GM08714 (cell line): ENCODE measurements around the gene PTGDR2.

ENCODE experiments used
- H3K4me3 ChIP-seq: fragments of 200-500 bp; sonication (Bioruptor generic); 2 replicates; pipeline ENCODE4 v1.5.1; 2014; ENCODE audit warnings: mild to moderate bottlenecking, low read length, inconsistent platforms
- ZNF274 ChIP-seq: IDR thresholded peaks from 2 replicates; pipeline ENCODE4 v1.6.1; 2012; ENCODE audit warnings: mild to moderate bottlenecking, low read depth, low read length

PTGDR2 gene

DNA sequence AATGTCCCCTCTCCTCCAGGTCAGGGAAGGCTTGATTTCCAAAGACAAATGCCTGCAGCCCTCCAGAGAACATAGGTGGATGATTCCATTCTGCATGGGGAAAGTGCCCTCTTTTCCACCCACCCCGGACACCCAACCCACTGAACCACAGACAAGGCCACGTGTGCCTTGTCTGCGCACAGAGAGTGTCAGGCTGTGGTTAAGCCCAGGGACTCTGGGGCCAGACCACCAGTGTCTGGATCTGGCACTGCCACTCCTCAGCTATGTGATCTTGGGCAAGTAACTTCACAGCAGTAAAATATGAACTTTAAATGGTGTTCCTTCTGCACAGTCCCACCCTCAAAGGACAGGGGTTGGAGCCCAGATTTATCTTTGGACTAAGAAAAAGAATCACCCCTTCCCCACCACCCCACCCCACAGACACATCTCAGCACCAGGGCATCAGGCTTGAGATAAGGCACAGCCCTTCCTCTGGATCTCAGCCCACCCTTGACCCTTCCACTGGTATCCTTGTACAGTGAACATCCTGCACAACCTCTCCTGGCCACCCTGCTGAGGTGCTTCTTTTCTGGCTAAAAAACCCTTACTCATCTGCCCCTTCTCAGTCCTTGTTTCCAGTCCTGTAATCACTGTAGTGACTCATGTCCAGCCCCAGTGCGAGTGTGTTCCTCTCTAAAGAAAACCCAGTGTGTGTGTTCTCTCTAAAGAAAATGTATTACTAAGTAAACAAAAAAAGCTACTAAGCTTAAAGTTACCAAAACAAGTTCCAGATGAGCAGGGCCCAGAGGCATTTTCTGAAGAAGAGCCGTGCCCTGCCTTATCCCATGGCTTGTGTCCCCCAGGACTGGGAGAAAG, 1.9 kb upstream of the PTGDR2 start:
- no peak for TF ChIP-seq ZNF274
- no peak overlapping the region for H3K4me3 ChIP-seq

DNA sequence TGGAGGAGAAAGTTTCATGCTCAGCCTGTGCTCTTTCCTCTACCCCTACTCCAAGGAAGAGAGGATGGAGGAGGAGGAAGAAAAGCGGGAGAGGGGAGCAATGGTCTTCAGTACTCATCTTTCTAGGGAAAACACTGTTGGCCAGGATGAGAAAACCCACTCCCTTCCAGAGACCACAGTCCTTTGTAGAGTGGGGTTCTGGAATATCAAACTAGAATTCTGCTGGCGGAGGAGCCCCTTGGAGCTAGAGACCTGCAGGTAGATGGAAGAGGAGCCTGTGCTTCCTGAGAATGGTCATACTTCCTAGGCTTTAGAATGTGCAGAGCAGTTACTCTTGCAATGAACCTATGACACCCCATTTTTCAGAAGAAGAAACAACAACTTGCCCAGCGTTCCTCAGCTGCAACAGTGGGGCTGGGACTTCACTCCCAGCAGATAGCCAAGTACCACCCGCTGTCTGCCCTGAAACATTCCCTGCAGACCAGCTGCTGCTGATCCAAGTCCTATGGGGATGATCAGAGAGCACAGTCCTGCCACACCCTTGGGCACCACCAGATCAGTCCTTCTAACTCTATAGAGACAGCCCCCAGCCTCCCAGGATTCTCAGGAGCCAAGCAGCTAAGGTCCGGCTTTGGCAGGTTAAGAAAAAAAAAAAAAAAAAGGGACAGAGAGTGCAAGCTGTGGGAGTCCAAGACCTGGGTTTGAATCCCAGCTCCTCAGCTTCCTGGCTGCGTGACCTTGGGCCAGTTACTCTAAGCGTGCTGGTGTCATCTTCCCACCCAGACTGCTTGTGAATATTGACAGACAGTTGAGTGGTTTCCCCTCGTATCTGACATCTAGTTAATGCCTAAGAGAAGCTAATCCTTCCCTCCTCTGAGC, 664 bp downstream of the PTGDR2 start:
- TF ChIP-seq ZNF274, result no peak
- no peak overlapping the region for H3K4me3 ChIP-seq

DNA sequence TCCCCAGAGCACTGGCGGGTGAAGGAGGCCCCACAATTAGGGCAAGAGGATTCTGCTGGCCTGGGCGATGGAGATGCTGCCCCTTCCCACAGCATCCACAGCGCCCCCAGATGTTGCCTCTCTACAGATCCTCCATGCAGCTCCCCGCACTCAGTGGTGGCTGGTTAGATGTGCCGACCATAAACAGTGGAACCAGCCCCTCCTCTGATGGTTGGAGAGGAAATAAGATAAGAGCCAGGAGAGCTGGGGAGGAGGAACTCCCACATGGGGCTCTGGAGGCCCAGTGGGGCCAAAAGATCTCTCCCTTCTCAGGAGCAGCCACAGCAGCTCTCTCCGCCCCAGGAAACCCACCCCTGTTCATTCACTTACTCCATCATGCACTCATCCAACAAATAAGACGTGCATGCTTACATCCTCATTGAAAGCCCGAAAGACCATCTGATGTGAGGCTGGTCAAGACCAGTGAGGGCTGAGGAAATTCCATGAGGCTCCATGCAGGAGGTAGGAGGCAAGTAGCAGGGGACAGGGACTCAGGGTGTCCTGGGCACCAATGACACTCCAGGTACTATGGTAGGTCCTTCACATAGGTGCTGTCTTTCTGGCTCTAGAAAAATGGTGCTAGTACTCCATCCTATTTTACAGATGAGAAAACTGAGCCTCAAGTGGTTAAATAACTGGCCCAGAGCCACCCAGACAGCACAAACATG, 1.5 kb downstream of the PTGDR2 start:
- no peak for TF ChIP-seq ZNF274
- no peak overlapping the region for H3K4me3 ChIP-seq

DNA sequence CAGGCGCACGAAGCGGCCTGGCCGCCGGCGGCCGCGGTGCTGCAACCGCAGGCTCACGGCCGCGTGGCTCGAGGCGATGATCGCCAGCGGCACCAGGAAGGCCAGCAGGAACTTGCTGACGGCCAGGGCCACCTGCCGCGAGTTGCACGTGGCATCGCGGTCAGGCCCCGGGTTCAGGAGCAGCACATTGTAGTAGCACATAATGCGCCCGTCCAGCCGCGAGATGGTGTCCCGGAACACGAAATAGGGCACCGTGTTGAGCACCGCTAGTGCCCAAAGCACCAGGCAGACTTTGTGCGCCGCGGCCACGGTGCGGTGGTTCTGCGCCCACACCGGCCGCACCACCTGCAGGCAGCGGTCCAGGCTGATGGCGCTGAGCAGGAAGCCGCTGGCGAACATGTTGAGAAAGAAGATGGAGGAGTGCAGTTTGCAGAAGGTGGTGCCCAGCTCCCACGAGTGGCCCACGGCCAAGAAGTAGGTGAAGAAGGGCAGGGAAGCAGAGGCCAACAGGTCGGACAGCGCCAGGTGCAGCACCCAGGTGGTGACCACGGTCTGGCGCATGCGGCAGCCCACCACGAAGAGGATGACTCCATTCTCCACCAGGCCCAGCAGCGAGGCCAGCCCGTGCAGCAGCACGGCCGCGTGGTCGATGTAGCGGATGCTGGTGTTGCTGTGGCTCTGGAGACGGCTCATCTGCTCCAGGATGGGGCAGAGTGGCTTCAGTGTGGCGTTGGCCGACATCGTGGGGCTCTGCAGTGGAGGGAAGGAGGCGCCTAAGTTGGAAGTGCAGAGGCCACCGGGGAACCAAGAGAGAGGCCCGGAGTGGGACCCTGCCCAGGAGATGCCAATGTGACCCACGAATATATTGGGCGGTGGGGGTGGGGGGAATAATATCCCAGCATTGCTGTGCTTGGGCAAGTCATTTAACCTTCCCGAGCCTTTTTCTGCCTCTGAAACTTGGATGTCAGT, 2.5 kb downstream of the PTGDR2 start:
- H3K4me3 ChIP-seq, result no peak overlapping the region
- no peak for TF ChIP-seq ZNF274

DNA sequence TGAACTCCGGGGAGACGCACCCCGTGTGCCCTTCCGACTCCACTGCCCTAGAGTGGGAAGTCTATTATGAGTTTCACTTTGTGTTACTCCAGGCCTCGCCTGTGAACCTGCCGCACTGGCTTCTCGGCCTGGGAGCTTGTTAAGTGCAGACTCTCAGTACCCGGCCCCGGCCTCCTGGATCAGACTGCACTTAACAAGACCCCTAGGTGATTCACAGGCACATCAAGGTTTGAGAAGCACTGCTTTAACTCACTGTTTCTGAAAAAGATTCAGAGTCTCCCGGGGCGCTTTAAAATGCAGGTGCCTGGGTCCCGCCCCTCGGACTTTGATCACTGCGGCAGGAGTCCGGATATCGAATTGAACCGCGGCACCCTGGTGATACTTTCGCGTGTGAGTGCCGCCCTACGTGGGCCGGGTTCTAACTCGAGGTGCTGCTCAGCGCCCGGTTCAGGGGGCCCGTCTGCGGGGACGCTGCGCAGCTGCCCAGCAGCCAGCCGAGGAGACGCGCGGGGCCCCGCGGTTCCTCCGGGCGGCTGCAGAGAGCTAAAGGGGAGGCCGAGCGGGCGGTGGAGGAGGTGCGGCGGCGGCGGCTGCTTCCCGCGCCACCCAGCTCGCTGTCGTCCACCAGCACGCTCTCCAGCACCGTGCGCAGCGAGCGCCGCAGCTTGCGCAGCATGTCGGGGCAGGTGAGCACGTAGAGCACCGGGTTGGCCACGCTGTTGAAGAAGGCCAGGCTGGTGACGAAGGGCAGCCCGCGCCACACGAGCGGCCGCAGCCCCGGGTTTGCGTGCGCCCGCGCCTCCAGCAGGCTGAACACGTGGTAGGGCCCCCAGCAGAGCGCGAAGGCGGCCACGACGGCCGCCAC, 3.4 kb downstream of the PTGDR2 start:
- no peak overlapping the region for H3K4me3 ChIP-seq
- TF ChIP-seq ZNF274, result no peak

DNA sequence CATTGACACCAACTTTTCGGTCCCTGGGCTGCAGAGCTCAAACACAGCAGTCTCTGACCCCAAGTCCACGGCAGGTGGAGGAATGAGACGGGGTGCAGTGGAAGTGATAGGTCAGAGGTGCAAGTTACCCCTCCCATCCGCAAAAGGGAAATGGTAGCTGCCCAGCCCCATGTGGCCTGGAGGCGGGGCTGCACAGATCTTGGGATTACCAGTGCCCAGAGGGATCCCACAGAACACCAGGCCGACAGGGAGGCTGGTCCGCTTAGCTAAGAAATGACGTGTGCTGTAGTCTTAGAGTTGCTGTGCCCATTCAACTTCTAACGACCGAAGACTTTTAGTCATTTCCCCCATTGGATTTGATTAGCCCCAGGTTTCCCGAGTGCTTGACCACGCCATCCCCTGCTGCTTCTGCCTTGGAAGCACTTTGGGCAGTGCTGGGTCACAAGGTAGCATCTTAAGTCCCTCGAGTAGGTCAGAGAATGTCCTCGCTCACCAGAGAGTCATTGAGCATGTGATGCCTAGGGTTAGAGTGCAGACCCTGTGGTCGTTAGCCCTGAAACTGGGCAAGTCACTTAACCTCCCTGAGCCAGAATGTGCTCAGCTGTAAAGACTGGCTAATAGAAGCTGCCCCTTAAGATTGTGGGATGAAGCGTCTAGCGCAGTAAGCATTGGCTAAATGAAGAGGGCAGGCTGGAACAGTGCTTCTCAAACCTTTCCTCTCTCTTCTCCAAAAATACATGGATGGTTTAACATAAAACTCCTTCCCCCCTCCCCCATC, 4.2 kb downstream of the PTGDR2 start:
- no peak for TF ChIP-seq ZNF274

DNA sequence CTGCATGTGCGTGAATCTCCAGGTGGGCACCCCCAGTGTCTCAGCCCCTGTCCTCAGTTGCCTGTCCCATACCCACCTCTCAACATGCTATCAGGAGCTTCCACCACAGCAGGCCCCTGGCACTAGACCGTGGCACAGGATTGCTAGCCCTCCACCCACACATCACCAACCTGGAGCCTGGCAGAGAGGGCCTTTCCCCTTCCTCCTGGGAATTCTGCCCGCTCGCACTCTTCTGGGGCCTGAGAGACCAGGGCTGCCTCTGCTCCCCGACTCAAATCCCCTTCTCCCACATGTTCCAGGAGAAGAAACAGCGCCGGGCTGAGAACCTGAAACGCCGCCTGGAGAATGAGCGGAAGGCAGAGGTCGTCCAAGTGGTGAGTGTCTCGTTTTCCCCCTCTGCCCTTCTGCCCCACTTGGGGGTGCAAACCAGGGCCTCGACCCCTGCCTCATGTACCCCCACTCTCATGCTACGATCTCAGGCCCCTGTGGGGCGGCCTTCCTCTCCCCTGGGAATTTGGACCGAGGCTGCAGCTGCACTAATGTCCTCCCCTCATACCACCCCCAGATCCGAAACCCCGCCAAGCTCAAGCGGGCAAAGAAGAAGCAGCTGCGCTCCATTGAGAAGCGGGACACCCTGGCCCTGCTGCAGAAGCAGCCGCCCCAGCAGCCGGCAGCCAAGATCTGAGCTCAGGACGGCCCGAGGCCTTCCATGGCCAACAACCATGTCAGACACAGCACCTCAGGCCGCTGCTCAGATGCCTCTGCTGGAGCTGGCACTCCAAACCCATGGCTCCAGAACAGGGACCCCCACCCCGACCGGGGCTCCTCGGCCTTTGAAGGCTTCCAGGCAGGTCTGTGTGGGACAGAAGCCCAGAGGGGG, 5.9 kb downstream of the PTGDR2 start:
- TF ChIP-seq ZNF274, result no peak

More for the DNA sequence above, 4.2 kb downstream of the PTGDR2 start:
- H3K4me3 ChIP-seq, result no peak overlapping the region

DNA sequence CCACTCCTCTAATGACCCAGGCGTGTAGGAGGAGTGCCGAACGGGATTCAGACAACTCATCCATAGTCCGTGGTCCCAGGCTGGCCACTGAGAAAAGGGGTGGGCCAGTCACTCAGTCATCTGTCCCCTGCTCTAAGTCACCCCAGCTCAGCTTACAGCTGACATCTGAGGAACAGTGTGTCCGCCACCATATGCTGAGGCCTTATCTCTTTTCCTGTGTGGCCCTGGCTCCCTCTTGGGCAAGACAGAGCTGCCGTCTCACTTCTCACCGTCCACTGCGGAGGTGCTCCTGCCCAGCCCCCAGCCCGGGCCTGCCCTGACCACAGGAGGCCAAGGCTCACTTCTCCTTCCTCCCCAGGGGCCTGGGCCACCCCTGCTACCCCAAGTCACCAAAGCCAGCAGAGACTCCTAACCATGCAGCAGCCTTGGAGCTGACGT, 7.0 kb downstream of the PTGDR2 start:
- TF ChIP-seq ZNF274, result no peak
- H3K4me3 ChIP-seq, result no peak overlapping the region

More for the DNA sequence above, 5.9 kb downstream of the PTGDR2 start:
- no peak overlapping the region for H3K4me3 ChIP-seq

DNA sequence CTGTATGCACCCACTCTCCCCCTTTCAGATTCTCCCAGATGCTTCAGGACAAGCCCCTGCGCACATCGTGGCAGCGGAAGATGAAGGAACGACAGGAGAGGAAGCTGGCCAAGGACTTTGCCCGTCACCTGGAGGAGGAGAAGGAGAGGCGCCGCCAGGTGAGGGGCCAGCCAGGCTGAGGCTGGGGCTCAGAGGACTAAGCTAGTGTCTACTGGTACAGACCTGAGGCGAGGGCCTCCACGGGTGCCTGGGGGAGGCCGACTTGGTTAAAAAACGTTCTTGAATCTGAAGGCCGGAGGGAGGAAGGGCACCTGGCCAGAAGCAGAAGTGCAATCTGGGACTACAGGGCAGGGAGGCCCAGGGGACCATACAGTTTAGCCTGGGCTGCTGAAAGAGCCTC, 7.9 kb downstream of the PTGDR2 start:
- TF ChIP-seq ZNF274, result no peak
- no peak overlapping the region for H3K4me3 ChIP-seq

DNA sequence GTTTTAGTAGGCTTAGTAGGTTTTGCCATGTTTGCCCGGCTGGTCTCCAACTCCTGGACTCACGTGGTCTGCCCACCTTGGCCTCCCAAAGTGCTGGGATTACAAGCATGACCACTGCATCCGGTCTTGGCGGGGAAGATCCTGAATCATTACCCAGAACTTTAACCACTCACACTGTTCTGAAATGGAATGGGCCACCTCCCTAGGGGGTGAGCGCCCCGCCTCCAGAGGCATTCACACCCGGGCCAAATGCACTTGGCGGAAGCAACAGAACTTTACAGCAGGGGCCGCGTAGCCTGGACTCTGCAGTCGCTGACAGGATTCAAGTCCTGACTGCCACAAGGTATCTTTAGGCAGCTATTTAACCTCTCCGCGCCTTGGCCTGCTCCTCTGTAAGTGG, 8.5 kb downstream of the PTGDR2 start:
- no peak overlapping the region for H3K4me3 ChIP-seq
- no peak for TF ChIP-seq ZNF274

DNA sequence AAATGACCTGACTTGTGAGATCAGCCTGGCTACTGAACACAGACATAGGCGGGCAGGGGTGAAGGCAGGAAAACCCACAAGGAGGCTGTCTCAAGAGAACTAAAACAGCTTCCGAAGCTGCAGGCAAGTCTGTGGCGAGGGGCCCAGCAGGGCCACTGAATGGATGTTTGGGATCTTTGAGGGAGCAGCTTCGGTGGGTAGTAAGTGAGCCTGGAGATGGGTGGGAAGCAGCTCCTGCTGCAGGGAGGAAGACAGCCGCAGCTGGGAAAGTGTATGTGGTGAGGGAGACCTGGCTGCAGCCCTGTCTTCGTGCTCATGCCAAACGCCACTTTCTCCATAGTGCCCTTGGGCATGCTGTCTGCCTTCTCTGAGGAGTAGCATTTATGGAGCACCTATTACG, 10.4 kb downstream of the PTGDR2 start:
- no peak for TF ChIP-seq ZNF274
- no peak overlapping the region for H3K4me3 ChIP-seq
